ENCODE data around the gene KCNIP4. TPM values are rescaled to one million over a fixed set of nuclear protein-coding genes. Genes with fewer than 3 reads are reported as not detected.

Gene KCNIP4
- total and polyA plus RNA-seq, 2 donors (not counting 3 experiments of a cell fraction or from before 2014, with no cell fraction given): not detected

GRCh38 chr4:21577056-21577455 is 371.5 kb downstream of the KCNIP4 start:
- no peak for FAIRE-seq

More at GRCh38 chr4:21577056-21577455, 371.5 kb downstream of the KCNIP4 start:
- Histone ChIP-seq H3K27ac (ENCODE audit: insufficient read depth, low read depth, low read length) (no peak overlapping the region), H3K36me3 (ENCODE audit: control insufficient read depth in 2 of 2, extremely low read depth in 1 of 2, insufficient read depth in 2 of 2, low read length in 2 of 2) (no peaks in the 10 kb centered on the region), H2AFZ (ENCODE audit: low read depth, low read length) (no peak overlapping the region), H3K27me3 (ENCODE audit: control insufficient read depth in 2 of 2, insufficient read depth in 2 of 2, low read length in 2 of 2) (no peaks in the 10 kb centered on the region), H3K79me2 (ENCODE audit: control insufficient read depth, insufficient read depth, low read length) (no peaks in the 10 kb centered on the region), H4K20me1 (replicated peaks; ENCODE audit: control insufficient read depth, extremely low read depth, insufficient read depth, low read length) (no peaks in the 10 kb centered on the region), H3K9ac (replicated peaks; ENCODE audit: extremely low read depth, insufficient read depth, low read length) (no peak overlapping the region), H3K4me3 (replicated peaks in 1 of 3; ENCODE audit: insufficient read depth in 1 of 3, low read depth in 1 of 3, low read length in 3 of 3) (no peak overlapping the region), H3K9me3 (replicated peaks; ENCODE audit: control insufficient read depth, insufficient read depth, low read length) (no peaks in the 10 kb centered on the region), H3K4me2 (ENCODE audit: insufficient read depth, low read length) (no peak overlapping the region), H3K9me1 (replicated peaks; ENCODE audit: control insufficient read depth, extremely low read depth, insufficient read depth, low read length) (no peaks in the 10 kb centered on the region), H3K4me1 (ENCODE audit: control insufficient read depth, extremely low read depth, insufficient read depth, low read length) (no peaks in the 10 kb centered on the region)
- intact Hi-C loops (cut with micrococcal nuclease) (no loop called here), dilution Hi-C loops (cut with MboI; ENCODE audit: extremely low pct_ligation_motif_present, low sequenced_read_pairs) (no loop called here)
- ChIA-PET CTCF (interaction anchor here (0.5 to 1.2 kb wide), 2 partner anchors 13 to 188 kb away, joined by 4 read pairs; no protein-coding TSS in a partner anchor), POLR2A (no interaction called here)
- TF ChIP-seq EZH2 (IDR thresholded peaks at IDR 0.05; ENCODE audit: borderline replicate concordance, low read depth, low read length, severe bottlenecking): no peak
- TF ChIP-seq, protein P1, sequence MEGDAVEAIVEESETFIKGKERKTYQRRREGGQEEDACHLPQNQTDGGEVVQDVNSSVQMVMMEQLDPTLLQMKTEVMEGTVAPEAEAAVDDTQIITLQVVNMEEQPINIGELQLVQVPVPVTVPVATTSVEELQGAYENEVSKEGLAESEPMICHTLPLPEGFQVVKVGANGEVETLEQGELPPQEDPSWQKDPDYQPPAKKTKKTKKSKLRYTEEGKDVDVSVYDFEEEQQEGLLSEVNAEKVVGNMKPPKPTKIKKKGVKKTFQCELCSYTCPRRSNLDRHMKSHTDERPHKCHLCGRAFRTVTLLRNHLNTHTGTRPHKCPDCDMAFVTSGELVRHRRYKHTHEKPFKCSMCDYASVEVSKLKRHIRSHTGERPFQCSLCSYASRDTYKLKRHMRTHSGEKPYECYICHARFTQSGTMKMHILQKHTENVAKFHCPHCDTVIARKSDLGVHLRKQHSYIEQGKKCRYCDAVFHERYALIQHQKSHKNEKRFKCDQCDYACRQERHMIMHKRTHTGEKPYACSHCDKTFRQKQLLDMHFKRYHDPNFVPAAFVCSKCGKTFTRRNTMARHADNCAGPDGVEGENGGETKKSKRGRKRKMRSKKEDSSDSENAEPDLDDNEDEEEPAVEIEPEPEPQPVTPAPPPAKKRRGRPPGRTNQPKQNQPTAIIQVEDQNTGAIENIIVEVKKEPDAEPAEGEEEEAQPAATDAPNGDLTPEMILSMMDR (IDR thresholded peaks at IDR 0.05; ENCODE audit: extremely low read depth in 1 of 2, insufficient read depth in 1 of 2, low read depth in 1 of 2, low read length in 2 of 2): no peak
- TF ChIP-seq, protein P2, sequence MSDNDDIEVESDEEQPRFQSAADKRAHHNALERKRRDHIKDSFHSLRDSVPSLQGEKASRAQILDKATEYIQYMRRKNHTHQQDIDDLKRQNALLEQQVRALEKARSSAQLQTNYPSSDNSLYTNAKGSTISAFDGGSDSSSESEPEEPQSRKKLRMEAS (IDR thresholded peaks at IDR 0.05; ENCODE audit: insufficient read depth, insufficient read length): no peak
- TF ChIP-seq MYC (IDR thresholded peaks at IDR 0.05; ENCODE audit: low read depth, low read length): no peak
- TF ChIP-seq POLR2AphosphoS5 (IDR thresholded peaks at IDR 0.05; ENCODE audit: insufficient read depth, low read depth, low read length): no peak
- no peak for TF ChIP-seq FOS (IDR thresholded peaks at IDR 0.05; ENCODE audit: borderline replicate concordance, insufficient read depth, low read length)
- no peak for TF ChIP-seq POLR2A (IDR thresholded peaks at IDR 0.05; ENCODE audit: low read depth, low read length)
- no peak for TF ChIP-seq JUN (IDR thresholded peaks at IDR 0.05; ENCODE audit: borderline replicate concordance, insufficient read depth, insufficient read length, low read depth)
- TF ChIP-seq GATA2 (IDR thresholded peaks at IDR 0.05; ENCODE audit: insufficient read depth, insufficient read length, low read depth, low read length): no peak
- no peak for DNase-seq (ENCODE audit: low read depth, low spot score)
- no TSS peak for BruUV-seq (replicated peaks)

Measured in endothelial cell of umbilical vein (primary cell).